Erythroblast (primary cell): ENCODE data around the gene FBXW5.

Experiments
- GATA1 ChIP-seq: IDR thresholded peaks from 2 replicates; pipeline ENCODE4 v1.6.1; 2011; ENCODE audit warnings: low read depth, mild to moderate bottlenecking, control low read depth, low read length, moderate library complexity
- POLR2A ChIP-seq: IDR thresholded peaks from 2 replicates; pipeline ENCODE4 v1.6.1; 2011; ENCODE audit warnings: mild to moderate bottlenecking, low read length

- TF ChIP-seq POLR2A (no peak), GATA1 (no peak)
These were observed 36.3 kb upstream of the FBXW5 start for GRCh38 chr9:136980669-136981478.
